ENCODE measurements around the gene ATP5ME.

DNA sequence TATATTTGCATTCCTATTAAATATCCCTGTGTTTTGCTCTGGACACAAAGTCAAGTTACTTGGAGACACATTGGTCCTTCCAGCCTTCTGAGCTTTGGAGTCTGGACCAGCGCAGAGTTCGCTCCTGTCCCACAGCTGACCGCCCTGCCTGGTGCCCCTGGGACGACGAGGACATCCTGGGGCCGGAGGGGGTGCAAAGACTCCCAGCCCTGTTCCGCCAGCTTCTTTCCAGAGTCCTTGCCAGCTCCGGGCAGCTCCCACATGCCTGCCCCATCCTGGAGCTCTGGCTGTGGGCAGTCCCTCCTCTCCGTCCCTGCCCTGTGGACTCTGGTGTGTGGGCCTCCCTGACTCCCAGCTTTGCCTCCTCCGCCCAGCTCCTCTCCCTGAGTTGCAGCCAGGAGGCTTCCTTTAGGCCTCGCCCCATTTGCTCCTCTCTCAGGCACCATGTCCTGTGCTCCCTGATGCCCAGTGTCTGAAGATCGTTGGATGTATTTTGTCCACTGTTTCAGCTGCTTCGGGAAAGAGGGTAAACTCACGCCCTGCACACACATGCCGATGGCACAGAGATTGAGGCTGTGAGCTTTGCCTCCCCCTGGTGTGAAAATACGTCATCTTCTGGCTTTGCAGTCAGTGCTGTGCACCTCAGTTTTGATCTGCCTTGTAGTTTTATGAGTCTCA lies 26.6 kb upstream of the ATP5ME start:
- TF ChIP-seq YY1 (IDR thresholded peaks at IDR 0.05; ENCODE audit: insufficient read depth, insufficient read length) = no peak
- no peak for TF ChIP-seq ZNF274 (IDR thresholded peaks at IDR 0.05; ENCODE audit: low read depth, low read length)
